Mammary epithelial cell (primary cell): Measurements from ENCODE around the gene AKAP6.

Source experiments
- EZH2 ChIP-seq: IDR thresholded peaks from 2 replicates; pipeline ENCODE4 v1.6.1; 2012; ENCODE audit warnings: low read length, inconsistent platforms, borderline replicate concordance
- TF ChIP-seq, protein P1 (sequence below), 2 donors: IDR thresholded peaks in 1 of 2; conservative IDR thresholded peaks in 1 of 2; 2 replicates each; pipeline ENCODE4 v1.5.1; 2011 to 2012; ENCODE audit warnings: inconsistent platforms in 2 of 2, low read length in 2 of 2, mild to moderate bottlenecking in 2 of 2, control low read depth in 1 of 2, low read depth in 1 of 2; ENCODE audit not compliant: insufficient read depth in 1 of 2; ENCODE audit errors: extremely low read depth in 1 of 2

DNA sequence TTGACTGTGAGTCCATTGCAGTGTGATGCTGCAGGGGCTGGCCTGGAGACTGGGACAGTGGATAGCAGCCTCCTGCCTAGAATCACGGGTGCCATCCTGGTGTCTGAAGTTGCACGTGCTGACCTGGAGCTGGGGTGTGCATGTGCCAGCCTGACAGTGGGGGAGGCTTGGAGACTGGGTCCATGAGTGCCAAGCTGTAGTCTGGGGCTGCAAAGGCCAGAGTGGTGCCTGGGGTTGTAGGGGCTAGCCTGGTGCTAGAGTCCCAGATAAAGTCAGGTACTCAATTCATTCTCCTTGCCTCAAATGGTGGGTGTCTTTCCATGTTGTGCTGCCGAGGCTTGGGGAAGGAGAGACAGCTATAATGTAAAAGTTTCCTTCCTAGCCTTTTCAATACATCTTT, 427.7 kb downstream of the AKAP6 start:
- TF ChIP-seq, protein P1, sequence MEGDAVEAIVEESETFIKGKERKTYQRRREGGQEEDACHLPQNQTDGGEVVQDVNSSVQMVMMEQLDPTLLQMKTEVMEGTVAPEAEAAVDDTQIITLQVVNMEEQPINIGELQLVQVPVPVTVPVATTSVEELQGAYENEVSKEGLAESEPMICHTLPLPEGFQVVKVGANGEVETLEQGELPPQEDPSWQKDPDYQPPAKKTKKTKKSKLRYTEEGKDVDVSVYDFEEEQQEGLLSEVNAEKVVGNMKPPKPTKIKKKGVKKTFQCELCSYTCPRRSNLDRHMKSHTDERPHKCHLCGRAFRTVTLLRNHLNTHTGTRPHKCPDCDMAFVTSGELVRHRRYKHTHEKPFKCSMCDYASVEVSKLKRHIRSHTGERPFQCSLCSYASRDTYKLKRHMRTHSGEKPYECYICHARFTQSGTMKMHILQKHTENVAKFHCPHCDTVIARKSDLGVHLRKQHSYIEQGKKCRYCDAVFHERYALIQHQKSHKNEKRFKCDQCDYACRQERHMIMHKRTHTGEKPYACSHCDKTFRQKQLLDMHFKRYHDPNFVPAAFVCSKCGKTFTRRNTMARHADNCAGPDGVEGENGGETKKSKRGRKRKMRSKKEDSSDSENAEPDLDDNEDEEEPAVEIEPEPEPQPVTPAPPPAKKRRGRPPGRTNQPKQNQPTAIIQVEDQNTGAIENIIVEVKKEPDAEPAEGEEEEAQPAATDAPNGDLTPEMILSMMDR (conservative IDR thresholded peaks at IDR 0.05 in 1 of 2, IDR thresholded peaks at IDR 0.05 in 1 of 2; ENCODE audit: extremely low read depth in 1 of 2, insufficient read depth in 1 of 2, low read depth in 1 of 2, low read length in 2 of 2), result no peak
- TF ChIP-seq EZH2, result no peak
